Measurements from ENCODE around the gene CAMKK1.
A peak's percentile ranks its signal among the peaks of the same experiment; 100 is the strongest.

CAMKK1 gene

DNA sequence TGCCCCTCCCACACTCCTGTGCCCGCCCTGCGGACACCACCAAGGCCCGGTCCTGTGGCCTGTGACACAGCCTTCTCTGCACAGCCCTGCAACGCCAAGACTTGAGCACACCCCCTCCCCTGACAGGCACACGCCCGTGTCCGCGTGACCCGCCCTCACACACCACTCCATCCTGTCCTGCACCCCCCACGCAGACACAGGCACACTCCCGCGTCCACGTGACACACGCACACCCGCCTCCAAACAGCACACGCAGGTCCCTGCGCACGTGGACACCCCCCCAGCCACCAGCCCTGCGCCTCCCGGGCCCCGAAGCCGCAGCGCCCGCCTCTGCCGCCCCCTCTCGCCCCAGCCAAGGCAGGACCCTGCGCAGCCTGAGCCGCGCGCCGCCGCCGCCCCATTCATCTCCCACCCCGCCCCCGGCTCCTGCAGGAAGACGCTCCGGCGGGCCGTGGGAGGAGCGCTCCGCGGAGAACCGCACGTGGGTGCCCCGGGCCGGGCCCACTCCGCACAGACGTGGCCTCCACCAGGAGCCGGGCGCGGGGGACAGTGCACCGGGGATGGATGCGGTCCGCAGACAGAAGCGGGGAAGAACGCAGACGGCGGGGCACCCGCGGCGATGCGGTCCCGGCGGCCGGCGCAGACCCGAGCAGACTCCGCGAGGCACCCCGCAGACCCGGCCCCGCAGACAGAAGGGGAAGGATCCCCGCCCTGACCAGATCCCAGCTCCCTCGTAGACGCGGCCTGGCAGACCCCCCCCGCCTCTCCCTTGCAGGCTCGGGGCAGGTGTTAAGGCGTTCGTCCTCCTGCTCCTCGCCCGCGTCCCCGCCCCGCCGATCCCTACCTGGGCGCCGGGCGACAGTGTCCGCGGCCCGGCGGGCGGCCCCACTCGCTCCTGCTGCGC is 506 bp downstream of the CAMKK1 start:
- peaks cover 41% of the 10 kb centered on the region for H3K27me3 Mint-ChIP-seq (ENCODE audit: low read depth, poor library complexity)
- TF ChIP-seq CTCF (IDR thresholded peaks at IDR 0.05) = no peak
- peaks cover 79% of the 10 kb centered on the region for H3K4me1 Mint-ChIP-seq
- H3K4me3 Mint-ChIP-seq = peak overlapping the region; percentile 73
- peak; percentile 80 for DNase-seq
- no peak overlapping the region for H3K27ac Mint-ChIP-seq
- H3K9me3 Mint-ChIP-seq = no peaks in the 10 kb centered on the region
- no peaks in the 10 kb centered on the region for H3K36me3 Mint-ChIP-seq (ENCODE audit: low read depth)

DNA sequence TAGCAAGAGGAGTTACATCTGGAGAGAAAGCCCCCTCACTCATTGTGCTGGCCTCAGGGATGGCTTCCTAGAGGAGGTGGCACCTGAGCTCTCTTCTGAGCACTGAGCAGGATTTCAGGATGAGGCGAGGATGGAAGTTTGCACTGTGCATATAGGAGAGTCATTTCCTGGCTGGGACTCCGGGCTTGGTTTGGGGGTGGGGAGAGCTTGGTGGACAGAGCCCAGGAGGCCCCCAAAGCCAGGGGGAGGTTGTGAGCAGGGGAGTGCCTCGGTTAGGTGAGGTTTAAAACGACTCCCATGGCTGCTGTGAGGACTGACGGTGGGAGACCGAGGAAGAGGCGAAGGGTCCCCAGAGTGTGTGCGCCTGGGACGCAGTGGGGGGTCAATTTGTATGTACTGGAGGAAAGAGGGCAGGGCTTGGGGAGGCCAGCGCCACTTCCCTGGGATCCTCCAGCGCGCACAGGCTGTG is 1.2 kb downstream of the CAMKK1 start:
- peaks cover 38% of the 10 kb centered on the region for H3K27me3 Mint-ChIP-seq (ENCODE audit: low read depth, poor library complexity)
- DNase-seq = no peak
- peaks cover 79% of the 10 kb centered on the region for H3K4me1 Mint-ChIP-seq
- H3K4me3 Mint-ChIP-seq = peak overlapping the region; percentile 73
- H3K27ac Mint-ChIP-seq = no peak overlapping the region
- H3K9me3 Mint-ChIP-seq = no peaks in the 10 kb centered on the region
- no peaks in the 10 kb centered on the region for H3K36me3 Mint-ChIP-seq (ENCODE audit: low read depth)
- no peak for TF ChIP-seq CTCF (IDR thresholded peaks at IDR 0.05)

DNA sequence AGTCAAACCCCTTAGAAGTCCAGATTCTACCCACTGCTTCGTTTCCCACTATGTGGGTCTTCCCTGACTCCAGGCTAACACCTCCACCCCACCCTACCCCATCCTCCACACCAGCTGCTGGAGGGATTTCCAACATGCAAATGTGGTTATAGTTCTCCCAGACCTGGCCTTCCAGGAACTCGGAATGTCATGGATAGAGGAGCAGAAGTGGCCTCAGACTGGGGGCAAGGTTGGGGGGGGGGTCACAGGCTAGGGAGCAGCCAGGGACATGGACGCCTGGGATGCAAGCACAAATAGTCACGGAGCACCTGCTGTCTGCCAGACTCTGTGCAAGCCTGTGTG is 2.0 kb downstream of the CAMKK1 start:
- Mint-ChIP-seq H3K27me3 (ENCODE audit: low read depth, poor library complexity) (peaks cover 32% of the 10 kb centered on the region), H3K27ac (no peak overlapping the region), H3K9me3 (no peaks in the 10 kb centered on the region), H3K4me1 (peaks cover 80% of the 10 kb centered on the region), H3K4me3 (peak overlapping the region; percentile 73), H3K36me3 (ENCODE audit: low read depth) (no peaks in the 10 kb centered on the region)
- TF ChIP-seq CTCF (IDR thresholded peaks at IDR 0.05) = no peak
- no peak for DNase-seq

GRCh38 chr17:3890082-3890877 is 2.6 kb downstream of the CAMKK1 start:
- Mint-ChIP-seq H3K4me1 (peaks cover 79% of the 10 kb centered on the region), H3K27me3 (ENCODE audit: low read depth, poor library complexity) (peaks cover 31% of the 10 kb centered on the region), H3K9me3 (no peaks in the 10 kb centered on the region), H3K4me3 (no peak overlapping the region), H3K27ac (no peak overlapping the region), H3K36me3 (ENCODE audit: low read depth) (no peaks in the 10 kb centered on the region)
- no peak for TF ChIP-seq CTCF (IDR thresholded peaks at IDR 0.05)
- peak; percentile 54 for DNase-seq

- Mint-ChIP-seq H3K27me3 (ENCODE audit: low read depth, poor library complexity) (peaks cover 31% of the 10 kb centered on the region), H3K4me1 (peaks cover 70% of the 10 kb centered on the region), H3K4me3 (no peak overlapping the region), H3K36me3 (ENCODE audit: low read depth) (no peaks in the 10 kb centered on the region), H3K27ac (no peak overlapping the region), H3K9me3 (no peaks in the 10 kb centered on the region)
- no peak for TF ChIP-seq CTCF (IDR thresholded peaks at IDR 0.05)
- DNase-seq = no peak
These were observed 3.4 kb downstream of the CAMKK1 start for GRCh38 chr17:3889325-3890012.

Data from nephron progenitor cell (in vitro differentiated cells).